MM.1S (cell line): ENCODE measurements around the gene KIRREL2.
"Not testable (repeated sequence)": the region's sequence is repeated elsewhere in the genome, so short reads cannot be mapped to it uniquely, and the experiment has no call there.

Source experiments
- DNase-seq: peaks from one replicate; pipeline ENCODE4 v3.0.0-alpha.2; 2015
- H2AFZ ChIP-seq: fragments of 300-600 bp; sonication (generic); 2 replicates; pipeline ENCODE4 v1.6.0; 2016; ENCODE audit warnings: antibody characterized with exemption, low read length
- H3F3A ChIP-seq: fragments of 300-600 bp; sonication (generic); 2 replicates; pipeline ENCODE4 v1.6.1; 2016; ENCODE audit warnings: mild to moderate bottlenecking, antibody characterized with exemption, low read length, moderate library complexity, mixed read lengths; ENCODE audit not compliant: insufficient read depth
- H3K27ac ChIP-seq: fragments of 300-600 bp; sonication (generic); 2 replicates; pipeline ENCODE4 v1.5.1; 2016; ENCODE audit warnings: mild to moderate bottlenecking, low read length
- H3K27me3 ChIP-seq: fragments of 300-600 bp; sonication (generic); replicated peaks from 2 replicates; pipeline ENCODE4 v1.6.0; 2016; ENCODE audit warnings: low read length; ENCODE audit not compliant: insufficient read depth
- H3K36me3 ChIP-seq: fragments of 300-600 bp; sonication (generic); replicated peaks from 2 replicates; pipeline ENCODE4 v1.6.1; 2016; ENCODE audit warnings: mild to moderate bottlenecking, low read length, mixed read lengths; ENCODE audit not compliant: insufficient read depth
- H3K4me1 ChIP-seq: fragments of 300-600 bp; sonication (generic); 2 replicates; pipeline ENCODE4 v1.6.1; 2016; ENCODE audit warnings: low read length, mixed read lengths
- H3K4me2 ChIP-seq: fragments of 300-600 bp; sonication (generic); 2 replicates; pipeline ENCODE4 v1.6.0; 2016; ENCODE audit warnings: low read depth, low read length
- H3K4me3 ChIP-seq: fragments of 300-600 bp; sonication (generic); 2 replicates; pipeline ENCODE4 v1.5.1; 2016; ENCODE audit warnings: low read length, mixed read lengths
- H3K79me2 ChIP-seq: fragments of 300-600 bp; sonication (generic); 2 replicates; pipeline ENCODE4 v1.6.1; 2016; ENCODE audit warnings: mixed run types, low read length, mixed read lengths
- H3K9ac ChIP-seq: fragments of 300-600 bp; sonication (generic); 2 replicates; pipeline ENCODE4 v1.6.1; 2016; ENCODE audit warnings: low read length, mixed read lengths
- H3K9me2 ChIP-seq: fragments of 300-600 bp; sonication (generic); replicated peaks from 2 replicates; pipeline ENCODE4 v1.6.1; 2016; ENCODE audit warnings: mild to moderate bottlenecking, low read length, mixed read lengths; ENCODE audit not compliant: insufficient read depth
- H3K9me3 ChIP-seq: fragments of 300-600 bp; sonication (generic); replicated peaks from 2 replicates; pipeline ENCODE4 v1.6.1; 2016; ENCODE audit warnings: mild to moderate bottlenecking, low read length, mixed read lengths; ENCODE audit not compliant: insufficient read depth
- H4K20me1 ChIP-seq: fragments of 300-600 bp; sonication (generic); 2 replicates; pipeline ENCODE4 v1.6.1; 2016; ENCODE audit warnings: mild to moderate bottlenecking, low read length, moderate library complexity, mixed read lengths; ENCODE audit not compliant: insufficient read depth
- CTCF ChIP-seq: fragments of 300-600 bp; sonication (generic); IDR thresholded peaks from 2 replicates; pipeline ENCODE4 v1.5.1; 2016; ENCODE audit warnings: antibody characterized with exemption, low read length, mixed read lengths
- EZH2 ChIP-seq: fragments of 300-600 bp; sonication (generic); optimal IDR thresholded peaks from 2 replicates; pipeline ENCODE3; 2017; ENCODE audit warnings: low read depth, mild to moderate bottlenecking, antibody characterized with exemption, low read length, mixed read lengths
- EZH2phosphoT487 ChIP-seq: fragments of 300-600 bp; sonication (generic); IDR thresholded peaks from 2 replicates; pipeline ENCODE4 v1.6.1; 2018; ENCODE audit warnings: antibody characterized with exemption, low read length

KIRREL2 gene

GRCh38 chr19:35908010-35908441 is 51.3 kb downstream of the KIRREL2 start, which contains the start of gene TYROBP:
Gene TYROBP (minus strand): TSS chr19:35908295. CDS start chr19:35908228, 67 bp downstream.
- H3K4me3 ChIP-seq: no peak within 1 kb of the TSS
- H2AFZ ChIP-seq: no peak within 1 kb of the TSS
- H3K4me1 ChIP-seq: peaks cover 5% of the 10 kb centered on the region; the same call in 1 of the 2 replicates
- no peak within 1 kb of the TSS for H3K27ac ChIP-seq
- H4K20me1 ChIP-seq: no peaks in the 10 kb centered on the region
- H3K9me2 ChIP-seq: no peaks in the 10 kb centered on the region
- H3K4me2 ChIP-seq: no peak within 1 kb of the TSS
- TF ChIP-seq EZH2phosphoT487 (no peak), CTCF (no peak), EZH2 (no peak)
- H3K9me3 ChIP-seq: no peaks in the 10 kb centered on the region
- no peaks in the 10 kb centered on the region for H3K79me2 ChIP-seq
- peaks cover 50% of the 10 kb centered on the region for H3K27me3 ChIP-seq
- H3F3A ChIP-seq: no peaks in the 10 kb centered on the region; the same call in 1 of the 2 replicates
- H3K36me3 ChIP-seq: no peaks in the 10 kb centered on the region
- H3K9ac ChIP-seq: no peak within 1 kb of the TSS
- DNase-seq: no peak

- Histone ChIP-seq H3K79me2 (no peaks in the 10 kb centered on the region), H4K20me1 (no peaks in the 10 kb centered on the region), H3K4me1 (no peaks in the 10 kb centered on the region; the same call in 1 of the 2 replicates), H3F3A (no peaks in the 10 kb centered on the region), H2AFZ (no peak overlapping the region), H3K9me2 (no peaks in the 10 kb centered on the region), H3K36me3 (no peaks in the 10 kb centered on the region), H3K9ac (no peak overlapping the region), H3K4me3 (no peak overlapping the region), H3K9me3 (no peaks in the 10 kb centered on the region), H3K27ac (no peak overlapping the region), H3K27me3 (peaks cover 58% of the 10 kb centered on the region), H3K4me2 (no peak overlapping the region)
- TF ChIP-seq EZH2 (no peak), CTCF (no peak), EZH2phosphoT487 (no peak)
- DNase-seq: no peak
These were observed 52.4 kb downstream of the KIRREL2 start for GRCh38 chr19:35908973-35909683.

GRCh38 chr19:35909684-35910035 is 52.9 kb downstream of the KIRREL2 start:
- no peak overlapping the region for H2AFZ ChIP-seq
- peaks cover 61% of the 10 kb centered on the region for H3K27me3 ChIP-seq
- H4K20me1 ChIP-seq: no peaks in the 10 kb centered on the region
- H3K36me3 ChIP-seq: no peaks in the 10 kb centered on the region
- no peak for DNase-seq
- no peak overlapping the region for H3K27ac ChIP-seq
- H3K9me3 ChIP-seq: no peaks in the 10 kb centered on the region
- H3K9me2 ChIP-seq: no peaks in the 10 kb centered on the region
- no peaks in the 10 kb centered on the region for H3K79me2 ChIP-seq
- H3K4me3 ChIP-seq: no peak overlapping the region
- no peak overlapping the region for H3K4me2 ChIP-seq
- H3F3A ChIP-seq: no peaks in the 10 kb centered on the region
- no peak overlapping the region for H3K9ac ChIP-seq
- TF ChIP-seq EZH2phosphoT487: no peak
- no peak for TF ChIP-seq CTCF
- no peak for TF ChIP-seq EZH2
- H3K4me1 ChIP-seq: no peaks in the 10 kb centered on the region; the same call in 1 of the 2 replicates

- not testable (repeated sequence) for H3K9me3 ChIP-seq, H3K9ac ChIP-seq, H3K4me2 ChIP-seq, H3K79me2 ChIP-seq, H3K4me3 ChIP-seq, H3K4me1 ChIP-seq, H4K20me1 ChIP-seq, H3F3A ChIP-seq, H3K36me3 ChIP-seq, H3K27ac ChIP-seq, H2AFZ ChIP-seq, DNase-seq, H3K9me2 ChIP-seq
- peaks cover 58% of the 10 kb centered on the region for H3K27me3 ChIP-seq
These were observed 53.6 kb downstream of the KIRREL2 start for GRCh38 chr19:35910355-35910754.
